DMS 273 treated with DMSO at 0.1 percent for 48 hours (cell line): ENCODE measurements around the gene DNAJC17.

Experiments
- DNase-seq: peaks from one replicate; lab custom pipeline; 2025; lab: John Stamatoyannopoulos, UW

Gene DNAJC17

DNA sequence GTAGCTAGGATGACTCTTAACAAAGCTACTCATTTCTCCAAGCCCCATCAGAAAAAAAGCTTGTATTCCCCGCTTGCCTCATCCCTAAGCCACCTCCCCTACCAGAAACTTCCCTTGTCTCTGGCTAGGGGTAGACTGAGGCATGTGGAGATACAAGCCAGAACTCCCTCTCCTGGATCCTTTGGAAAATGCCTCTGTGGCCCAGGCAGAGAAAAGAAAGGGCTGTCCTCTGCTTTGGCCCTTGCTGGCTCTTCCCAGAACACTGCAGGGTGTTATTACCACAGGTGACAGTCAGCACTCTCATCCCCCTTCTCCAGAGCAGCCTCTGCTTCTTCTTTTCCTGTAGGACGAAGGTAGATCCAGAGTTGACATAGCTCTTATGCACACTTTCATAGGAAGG, 67.4 kb downstream of the DNAJC17 start:
- DNase-seq = no peak

DNA sequence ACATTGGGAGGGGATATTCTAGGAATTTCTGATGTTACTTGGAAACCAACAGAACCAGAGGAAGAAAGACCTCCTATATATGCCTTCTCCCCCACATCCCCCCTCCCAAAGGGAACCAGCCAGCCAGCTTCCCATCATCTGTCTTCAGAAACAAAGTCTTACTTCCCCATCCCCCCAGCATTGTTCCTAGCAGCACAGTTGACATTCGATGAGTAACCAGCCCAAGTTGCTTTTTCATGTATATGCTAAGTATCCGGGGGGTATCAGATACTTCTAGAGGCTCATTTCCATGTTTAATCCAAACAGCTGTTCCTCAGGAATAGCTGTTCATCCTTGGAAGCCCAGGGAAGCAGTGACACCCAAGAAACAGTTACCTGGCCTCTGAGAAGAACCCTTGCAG, 68.2 kb downstream of the DNAJC17 start:
- no peak for DNase-seq

DNA sequence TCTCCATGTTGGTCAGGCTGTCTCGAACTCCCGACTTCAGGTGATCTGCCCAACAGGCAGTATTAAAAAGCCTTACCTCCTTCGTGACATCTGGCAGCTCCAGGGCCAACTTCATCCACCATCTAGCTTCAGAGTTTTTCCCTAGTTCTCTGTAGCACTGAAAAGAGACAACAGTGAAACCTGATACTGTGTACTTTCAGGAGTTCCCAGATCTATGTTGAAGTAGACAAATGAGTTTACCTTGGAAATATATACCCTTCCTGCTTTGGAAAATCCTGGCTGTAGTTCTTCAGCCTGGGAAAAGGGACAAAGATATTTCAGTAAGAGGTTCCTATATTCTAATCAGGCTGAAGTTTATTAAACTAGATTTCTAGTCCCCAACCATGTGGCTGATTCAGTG, 70.2 kb downstream of the DNAJC17 start:
- DNase-seq = no peak

DNA sequence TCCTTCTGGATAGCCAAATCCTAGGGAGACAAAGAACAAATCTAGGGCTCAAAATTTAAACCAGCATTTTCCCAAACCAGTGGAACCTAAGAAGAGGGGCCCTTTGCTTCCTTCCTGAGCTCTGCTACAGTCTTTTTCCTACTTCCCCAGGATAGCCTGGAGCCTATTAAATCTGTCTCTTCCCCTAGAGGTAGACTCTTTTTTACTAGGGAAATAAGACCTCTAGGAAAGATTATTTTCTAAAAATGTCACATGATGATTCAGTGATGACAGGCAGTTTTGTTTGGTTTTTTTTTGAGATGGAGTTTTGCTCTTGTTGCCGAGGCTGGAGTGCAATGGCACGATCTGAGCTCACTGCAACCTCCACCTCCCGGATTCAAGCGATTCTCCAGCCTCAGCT, 70.7 kb downstream of the DNAJC17 start:
- DNase-seq = no peak

DNA sequence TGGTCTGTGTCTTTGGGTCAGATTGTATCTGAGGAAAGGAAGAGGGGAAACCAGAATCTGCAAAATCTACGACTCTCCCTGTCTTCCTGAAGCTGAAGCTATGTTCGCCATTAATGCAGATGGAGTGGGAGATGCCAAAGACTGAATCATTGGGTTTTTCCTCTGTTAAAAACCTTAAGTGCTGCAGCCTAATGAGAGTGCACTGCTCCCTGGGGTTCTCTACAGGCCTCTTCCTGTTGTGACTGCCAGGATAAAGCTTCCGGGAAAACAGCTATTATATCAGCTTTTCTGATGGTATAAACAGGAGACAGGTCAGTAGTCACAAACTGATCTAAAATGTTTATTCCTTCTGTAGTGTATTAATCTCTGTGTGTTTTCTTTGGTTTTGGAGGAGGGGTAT, 76.2 kb downstream of the DNAJC17 start:
- no peak for DNase-seq

DNA sequence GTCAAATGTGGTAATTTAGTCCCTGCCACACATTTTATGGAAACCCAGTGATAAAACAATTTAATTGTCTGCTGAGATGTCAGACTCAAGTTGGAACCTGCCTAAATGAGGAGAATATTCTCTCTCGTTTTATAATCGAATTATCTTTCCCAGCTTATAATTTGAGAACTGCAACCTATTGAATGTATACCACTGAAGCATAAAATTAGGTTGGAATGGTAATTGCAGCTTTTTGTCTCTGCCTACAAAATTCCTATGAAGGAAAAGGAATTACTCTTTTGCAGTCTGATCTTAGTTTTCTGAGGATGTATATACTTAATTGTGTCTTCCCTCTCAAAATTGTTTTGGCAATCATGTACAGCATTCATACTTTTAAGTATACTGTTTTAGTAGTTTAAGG, 83.4 kb downstream of the DNAJC17 start:
- DNase-seq = no peak

GRCh38 chr15:40722934-40723333, 84.3 kb downstream of the DNAJC17 start:
- DNase-seq = no peak

- DNase-seq = no peak
These were observed 84.9 kb downstream of the DNAJC17 start for GRCh38 chr15:40722354-40722753.

DNA sequence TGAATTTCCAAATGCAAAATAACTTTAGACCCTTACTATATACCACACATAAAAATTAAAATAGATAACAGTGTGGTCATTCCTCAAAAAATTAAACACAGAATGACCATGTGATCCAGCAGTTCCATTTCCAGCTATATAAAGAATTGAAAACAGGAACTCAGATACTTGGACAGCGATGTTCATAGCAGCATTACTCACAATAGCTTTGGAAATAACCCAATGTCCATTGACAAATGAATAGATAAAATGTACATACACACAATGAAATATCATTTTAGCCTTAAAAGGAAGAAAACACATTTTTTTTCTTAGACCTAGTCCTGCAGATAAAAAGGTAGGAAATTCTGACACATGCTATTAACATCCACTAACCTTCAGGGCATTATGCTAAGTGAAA, 85.6 kb downstream of the DNAJC17 start:
- no peak for DNase-seq

- no peak for DNase-seq
These were observed 91.1 kb downstream of the DNAJC17 start for GRCh38 chr15:40716165-40716564.
